ENCODE measurements around the gene UBB.

Gene UBB

DNA sequence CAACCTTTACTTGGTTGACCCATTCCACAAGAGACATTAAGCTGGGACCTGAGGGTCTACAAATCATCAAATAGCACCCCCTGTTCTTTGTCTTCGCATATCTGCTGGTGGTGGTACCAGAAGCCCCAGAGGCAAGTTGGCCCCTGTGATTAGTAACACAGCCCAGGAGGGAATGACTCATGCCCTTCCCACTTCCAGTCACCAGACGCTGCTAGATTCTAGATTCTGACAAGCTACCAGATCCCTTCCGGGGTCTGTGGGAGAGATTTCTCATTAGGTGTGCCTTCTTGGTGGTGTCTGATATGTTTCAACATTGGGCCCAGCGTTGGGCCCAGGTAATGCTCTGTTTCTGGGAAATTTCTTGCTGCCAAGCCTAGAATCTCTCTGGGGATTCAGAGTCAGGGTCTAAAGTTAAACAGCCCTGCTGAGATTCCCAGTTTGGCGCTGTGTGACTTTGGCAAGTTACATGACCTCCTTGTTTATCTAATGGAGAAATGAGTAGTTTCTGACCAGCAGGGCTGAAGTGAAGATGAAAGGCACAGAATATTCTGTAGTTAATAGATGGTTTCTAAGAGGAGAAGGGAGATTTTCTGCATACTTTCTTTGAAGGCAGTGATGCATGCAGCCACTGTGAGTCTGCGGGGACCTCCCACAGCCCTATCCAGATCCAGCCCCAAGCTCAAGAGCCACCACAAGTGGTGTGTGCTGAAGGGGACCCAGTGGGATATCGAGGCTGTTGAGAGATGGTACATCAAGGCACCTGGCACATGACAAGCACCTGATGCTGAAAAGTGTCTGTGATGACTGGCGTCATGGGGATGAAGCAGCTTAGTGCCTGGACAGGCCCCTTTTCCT is 38.4 kb downstream of the UBB start:
- Histone ChIP-seq H3K9ac (ENCODE audit: low read depth, low read length) (no peak overlapping the region), H3K9me3 (ENCODE audit: control insufficient read depth, insufficient read depth, low read length) (no peaks in the 10 kb centered on the region), H3K36me3 (ENCODE audit: insufficient read depth, low read length) (no peaks in the 10 kb centered on the region), H3K4me1 (ENCODE audit: insufficient read depth, low read length) (peaks cover 23% of the 10 kb centered on the region)

DNA sequence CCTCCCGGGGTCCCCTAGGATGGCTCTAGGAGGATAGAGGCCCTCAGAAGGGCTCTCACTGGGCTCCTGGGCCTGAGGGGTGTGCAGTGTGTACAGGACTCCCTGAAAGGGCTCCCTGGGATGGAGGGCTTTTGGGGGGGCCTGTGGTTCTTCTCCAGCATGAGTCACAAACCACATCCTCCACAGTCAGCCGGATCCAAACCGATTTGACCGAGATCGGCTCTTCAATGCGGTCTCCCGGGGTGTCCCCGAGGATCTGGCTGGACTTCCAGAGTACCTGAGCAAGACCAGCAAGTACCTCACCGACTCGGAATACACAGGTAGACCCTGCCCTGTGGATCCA is 39.0 kb downstream of the UBB start:
- Histone ChIP-seq H3K9ac (ENCODE audit: low read depth, low read length) (no peak overlapping the region), H3K36me3 (ENCODE audit: insufficient read depth, low read length) (no peaks in the 10 kb centered on the region)

DNA sequence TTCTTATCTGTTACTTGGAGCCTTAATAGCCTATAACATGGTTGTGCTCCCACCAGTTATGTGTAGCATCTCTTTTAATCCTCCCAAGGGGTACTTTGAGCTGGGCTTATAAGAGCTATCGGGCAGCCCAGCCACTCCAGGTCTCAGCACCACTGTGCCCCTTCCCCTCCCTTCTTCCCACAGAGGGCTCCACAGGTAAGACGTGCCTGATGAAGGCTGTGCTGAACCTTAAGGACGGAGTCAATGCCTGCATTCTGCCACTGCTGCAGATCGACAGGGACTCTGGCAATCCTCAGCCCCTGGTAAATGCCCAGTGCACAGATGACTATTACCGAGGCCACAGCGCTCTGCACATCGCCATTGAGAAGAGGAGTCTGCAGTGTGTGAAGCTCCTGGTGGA is 41.5 kb downstream of the UBB start:
- Histone ChIP-seq H3K9ac (ENCODE audit: low read depth, low read length) (no peak overlapping the region), H3K4me1 (ENCODE audit: insufficient read depth, low read length) (peaks cover 17% of the 10 kb centered on the region), H3K9me3 (ENCODE audit: control insufficient read depth, insufficient read depth, low read length) (no peaks in the 10 kb centered on the region), H3K36me3 (ENCODE audit: insufficient read depth, low read length) (no peaks in the 10 kb centered on the region)

More for the DNA sequence above, 39.0 kb downstream of the UBB start:
- Histone ChIP-seq H3K9me3 (ENCODE audit: control insufficient read depth, insufficient read depth, low read length) (no peaks in the 10 kb centered on the region), H3K4me1 (ENCODE audit: insufficient read depth, low read length) (peaks cover 23% of the 10 kb centered on the region)

DNA sequence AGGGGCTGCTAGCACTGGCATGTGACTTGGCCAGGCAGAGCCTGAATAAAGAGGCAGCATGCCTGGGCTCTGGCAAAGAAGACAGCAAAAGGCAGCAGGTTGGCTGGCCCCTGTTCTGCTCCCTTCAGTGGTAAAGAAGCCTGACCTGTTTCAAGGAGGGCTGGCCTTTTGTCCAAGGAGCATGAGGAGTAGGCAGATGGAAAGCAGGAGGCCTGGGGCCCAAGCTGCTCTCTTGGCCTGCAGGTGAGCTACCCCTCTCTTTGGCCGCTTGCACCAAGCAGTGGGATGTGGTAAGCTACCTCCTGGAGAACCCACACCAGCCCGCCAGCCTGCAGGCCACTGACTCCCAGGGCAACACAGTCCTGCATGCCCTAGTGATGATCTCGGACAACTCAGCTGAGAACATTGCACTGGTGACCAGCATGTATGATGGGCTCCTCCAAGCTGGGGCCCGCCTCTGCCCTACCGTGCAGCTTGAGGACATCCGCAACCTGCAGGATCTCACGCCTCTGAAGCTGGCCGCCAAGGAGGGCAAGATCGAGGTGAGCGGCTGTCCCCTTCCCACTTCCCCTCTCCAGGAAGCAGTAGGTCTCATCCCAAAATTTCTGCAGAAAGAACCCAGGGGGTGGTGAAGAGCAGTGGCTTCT is 42.5 kb downstream of the UBB start:
- H3K4me1 ChIP-seq (ENCODE audit: insufficient read depth, low read length) = peaks cover 13% of the 10 kb centered on the region
- H3K36me3 ChIP-seq (ENCODE audit: insufficient read depth, low read length) = no peaks in the 10 kb centered on the region
- no peaks in the 10 kb centered on the region for H3K9me3 ChIP-seq (ENCODE audit: control insufficient read depth, insufficient read depth, low read length)
- H3K9ac ChIP-seq (ENCODE audit: low read depth, low read length) = no peak overlapping the region

DNA sequence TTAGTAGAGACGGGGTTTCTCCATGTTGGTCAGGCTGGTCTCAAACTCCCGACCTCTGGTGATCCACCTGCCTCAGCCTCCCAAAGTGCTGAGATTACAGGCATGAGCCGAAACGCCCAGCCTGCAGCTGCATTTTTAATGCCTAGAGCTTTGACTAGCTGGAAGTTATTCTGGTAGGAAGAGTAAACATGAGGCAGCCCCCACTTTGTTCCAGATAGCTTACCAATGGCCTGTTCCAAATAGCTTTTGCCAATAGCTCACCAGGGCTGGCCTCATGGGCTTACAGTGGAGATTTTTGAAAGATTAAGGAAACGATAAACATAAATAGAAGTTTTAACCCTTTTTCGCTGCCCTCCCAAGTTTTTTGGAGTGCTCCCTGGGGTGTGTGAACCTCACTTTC is 44.3 kb downstream of the UBB start:
- H3K9me3 ChIP-seq (ENCODE audit: control insufficient read depth, insufficient read depth, low read length) = no peaks in the 10 kb centered on the region
- H3K4me1 ChIP-seq (ENCODE audit: insufficient read depth, low read length) = no peaks in the 10 kb centered on the region; the same call in 1 of the 2 replicates
- H3K36me3 ChIP-seq (ENCODE audit: insufficient read depth, low read length) = no peaks in the 10 kb centered on the region
- no peak overlapping the region for H3K9ac ChIP-seq (ENCODE audit: low read depth, low read length)

DNA sequence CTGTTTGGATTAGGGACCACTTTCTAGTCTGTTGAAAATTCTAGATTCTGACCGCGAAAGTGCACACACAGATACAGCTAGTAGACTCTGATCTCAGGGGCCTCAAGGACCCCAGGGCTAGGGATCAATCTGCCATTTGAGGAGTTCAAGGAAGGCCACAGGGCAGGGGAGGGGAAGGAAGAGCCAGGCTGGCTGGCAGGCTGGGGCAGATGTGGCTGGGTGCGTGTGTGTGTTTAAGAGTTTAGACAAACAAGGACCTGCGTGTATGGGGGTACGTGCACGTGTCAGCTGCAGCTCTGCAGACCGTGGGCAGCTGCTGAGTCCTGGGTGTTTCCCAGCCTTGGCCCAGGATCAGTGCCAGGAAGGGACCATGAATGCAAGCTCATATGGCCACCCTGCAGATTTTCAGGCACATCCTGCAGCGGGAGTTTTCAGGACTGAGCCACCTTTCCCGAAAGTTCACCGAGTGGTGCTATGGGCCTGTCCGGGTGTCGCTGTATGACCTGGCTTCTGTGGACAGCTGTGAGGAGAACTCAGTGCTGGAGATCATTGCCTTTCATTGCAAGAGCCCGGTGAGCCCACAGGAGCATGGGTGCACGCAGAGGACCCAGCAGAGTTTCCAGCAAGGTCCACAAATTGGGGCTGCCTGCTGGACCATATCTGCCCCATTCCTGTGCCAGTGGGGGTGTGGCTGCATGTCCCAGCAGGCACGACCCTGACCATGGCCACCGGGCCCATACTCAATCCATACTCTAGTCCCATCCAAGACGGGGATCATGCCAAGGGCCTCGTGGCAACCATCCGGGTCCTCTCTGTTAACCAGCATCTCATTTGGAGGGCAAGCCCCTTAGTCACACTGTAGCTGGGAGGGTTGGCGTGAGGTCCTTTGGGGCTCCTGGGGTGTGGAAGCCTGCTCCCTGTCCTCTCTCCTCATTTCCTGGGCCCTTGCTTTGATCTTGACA is 45.1 kb downstream of the UBB start:
- Histone ChIP-seq H3K36me3 (ENCODE audit: insufficient read depth, low read length) (no peaks in the 10 kb centered on the region), H3K9me3 (ENCODE audit: control insufficient read depth, insufficient read depth, low read length) (no peaks in the 10 kb centered on the region), H3K4me1 (ENCODE audit: insufficient read depth, low read length) (no peaks in the 10 kb centered on the region; the same call in 1 of the 2 replicates), H3K9ac (ENCODE audit: low read depth, low read length) (no peak overlapping the region)

DNA sequence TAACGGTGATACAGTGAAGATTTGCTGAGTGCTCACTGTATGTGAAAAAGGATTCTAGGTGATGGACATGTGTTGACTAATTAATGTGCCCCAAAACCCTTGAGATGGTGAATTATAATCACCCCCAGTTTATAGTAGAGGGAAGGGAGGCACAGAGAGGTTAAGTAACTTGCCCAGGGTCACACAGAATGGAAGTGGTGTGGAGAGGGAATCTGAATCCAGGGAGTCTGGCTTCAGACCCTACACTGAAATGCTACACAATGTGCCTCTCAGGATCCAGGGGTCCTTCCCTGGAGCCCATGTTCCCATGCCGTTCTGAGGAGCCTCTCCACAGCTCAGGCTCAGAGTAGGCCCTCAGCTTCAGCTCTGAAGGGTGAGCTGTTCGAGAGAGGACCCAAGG is 46.1 kb downstream of the UBB start:
- Histone ChIP-seq H3K9me3 (ENCODE audit: control insufficient read depth, insufficient read depth, low read length) (no peaks in the 10 kb centered on the region), H3K4me1 (ENCODE audit: insufficient read depth, low read length) (no peaks in the 10 kb centered on the region; the same call in 1 of the 2 replicates), H3K36me3 (ENCODE audit: insufficient read depth, low read length) (no peaks in the 10 kb centered on the region), H3K9ac (ENCODE audit: low read depth, low read length) (no peak overlapping the region)

DNA sequence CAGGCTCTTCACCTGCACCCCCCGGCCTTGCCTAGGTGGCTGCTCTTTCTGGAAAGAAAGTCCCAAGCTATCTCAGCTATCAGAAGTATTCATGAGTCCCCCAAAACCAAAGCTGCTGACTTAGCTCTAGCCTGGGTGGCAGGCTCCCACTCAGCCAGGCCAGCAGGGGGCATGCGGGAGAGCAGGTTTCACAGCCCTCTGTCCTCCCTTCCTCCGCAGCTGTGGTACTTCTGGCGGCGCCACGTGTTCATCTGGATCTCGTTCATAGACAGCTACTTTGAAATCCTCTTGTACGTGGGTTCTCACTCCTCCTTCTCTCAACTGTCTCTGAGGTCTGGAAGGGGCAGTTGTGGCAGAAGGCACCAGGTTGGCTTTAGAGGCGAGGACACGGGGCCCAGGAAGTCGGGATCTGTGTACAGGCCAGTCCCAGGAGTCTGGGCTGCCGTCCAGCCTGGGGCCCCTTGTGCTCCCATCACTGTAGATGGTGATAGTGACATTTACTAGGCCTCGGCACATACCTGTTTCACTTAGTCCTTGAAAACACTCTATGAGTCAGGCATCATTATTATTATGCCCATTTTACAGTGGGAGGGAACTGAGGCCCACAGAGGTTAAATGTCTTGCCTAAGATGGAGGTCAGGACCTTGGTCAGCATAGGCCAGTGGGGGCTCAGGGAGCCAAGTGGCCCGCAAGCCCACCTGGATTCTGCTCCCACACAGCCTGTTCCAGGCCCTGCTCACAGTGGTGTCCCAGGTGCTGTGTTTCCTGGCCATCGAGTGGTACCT is 47.4 kb downstream of the UBB start:
- no peaks in the 10 kb centered on the region for H3K36me3 ChIP-seq (ENCODE audit: insufficient read depth, low read length)
- no peaks in the 10 kb centered on the region for H3K9me3 ChIP-seq (ENCODE audit: control insufficient read depth, insufficient read depth, low read length)
- H3K4me1 ChIP-seq (ENCODE audit: insufficient read depth, low read length) = no peaks in the 10 kb centered on the region; the same call in 1 of the 2 replicates
- H3K9ac ChIP-seq (ENCODE audit: low read depth, low read length) = no peak overlapping the region

DNA sequence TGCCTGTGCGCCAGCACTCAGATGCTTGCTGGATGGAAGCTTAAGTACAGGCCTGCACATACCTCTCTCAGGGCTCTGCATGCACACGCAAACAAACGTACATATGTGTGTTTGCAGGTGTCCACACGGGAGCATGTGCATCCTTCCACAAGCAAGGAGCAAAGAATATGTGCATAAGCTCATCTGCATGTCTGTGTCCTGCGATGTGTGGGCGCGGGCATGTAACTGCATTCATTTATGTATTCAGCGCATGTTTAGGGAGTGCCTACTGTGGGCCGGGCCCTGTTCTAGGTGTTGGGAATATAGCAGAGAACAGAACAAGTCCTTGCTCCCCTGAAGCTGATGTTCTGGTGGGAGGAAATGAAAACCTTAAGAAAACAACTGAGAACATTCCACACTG is 48.2 kb downstream of the UBB start:
- Histone ChIP-seq H3K4me1 (ENCODE audit: insufficient read depth, low read length) (no peaks in the 10 kb centered on the region; the same call in 1 of the 2 replicates), H3K9me3 (ENCODE audit: control insufficient read depth, insufficient read depth, low read length) (no peaks in the 10 kb centered on the region), H3K36me3 (ENCODE audit: insufficient read depth, low read length) (no peaks in the 10 kb centered on the region), H3K9ac (ENCODE audit: low read depth, low read length) (no peak overlapping the region)

DNA sequence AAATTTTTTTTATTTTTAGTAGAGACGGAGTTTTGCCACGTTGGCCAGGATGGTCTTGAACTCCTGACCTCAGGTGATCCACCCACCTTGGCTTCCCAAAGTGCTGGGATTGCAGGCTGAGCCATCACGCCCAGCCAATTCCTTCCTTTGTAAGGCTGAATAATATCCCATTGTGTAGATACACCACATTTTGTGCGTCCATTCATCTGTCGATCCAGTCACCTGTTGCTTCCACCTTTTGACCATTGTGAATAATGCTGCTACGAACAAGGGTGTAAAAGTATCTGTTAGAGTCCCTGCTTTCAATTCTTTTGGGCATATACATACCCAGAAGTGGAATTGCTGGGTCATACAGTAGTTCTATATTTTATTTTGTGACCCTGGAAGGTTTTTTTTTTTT is 49.8 kb downstream of the UBB start:
- Histone ChIP-seq H3K9ac (ENCODE audit: low read depth, low read length) (no peak overlapping the region), H3K4me1 (ENCODE audit: insufficient read depth, low read length) (peaks cover 7% of the 10 kb centered on the region)

DNA sequence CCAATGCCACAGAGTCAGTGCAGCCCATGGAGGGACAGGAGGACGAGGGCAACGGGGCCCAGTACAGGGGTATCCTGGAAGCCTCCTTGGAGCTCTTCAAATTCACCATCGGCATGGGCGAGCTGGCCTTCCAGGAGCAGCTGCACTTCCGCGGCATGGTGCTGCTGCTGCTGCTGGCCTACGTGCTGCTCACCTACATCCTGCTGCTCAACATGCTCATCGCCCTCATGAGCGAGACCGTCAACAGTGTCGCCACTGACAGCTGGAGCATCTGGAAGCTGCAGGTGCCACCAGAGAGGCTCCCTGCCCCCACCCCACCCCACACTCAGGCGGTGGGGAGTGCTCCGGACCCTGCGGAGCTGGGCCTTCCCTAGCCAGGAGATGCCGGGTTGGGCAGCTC is 51.1 kb downstream of the UBB start:
- H3K36me3 ChIP-seq (ENCODE audit: insufficient read depth, low read length) = no peaks in the 10 kb centered on the region
- H3K9me3 ChIP-seq (ENCODE audit: control insufficient read depth, insufficient read depth, low read length) = no peaks in the 10 kb centered on the region
- peaks cover 7% of the 10 kb centered on the region for H3K4me1 ChIP-seq (ENCODE audit: insufficient read depth, low read length)
- no peak overlapping the region for H3K9ac ChIP-seq (ENCODE audit: low read depth, low read length)

More for the DNA sequence above, 49.8 kb downstream of the UBB start:
- no peaks in the 10 kb centered on the region for H3K36me3 ChIP-seq (ENCODE audit: insufficient read depth, low read length)
- H3K9me3 ChIP-seq (ENCODE audit: control insufficient read depth, insufficient read depth, low read length) = no peaks in the 10 kb centered on the region

Data from ES-I3 (cell line).